ENCODE results near the gene TNFAIP8L3.

The TNFAIP8L3 gene

DNA sequence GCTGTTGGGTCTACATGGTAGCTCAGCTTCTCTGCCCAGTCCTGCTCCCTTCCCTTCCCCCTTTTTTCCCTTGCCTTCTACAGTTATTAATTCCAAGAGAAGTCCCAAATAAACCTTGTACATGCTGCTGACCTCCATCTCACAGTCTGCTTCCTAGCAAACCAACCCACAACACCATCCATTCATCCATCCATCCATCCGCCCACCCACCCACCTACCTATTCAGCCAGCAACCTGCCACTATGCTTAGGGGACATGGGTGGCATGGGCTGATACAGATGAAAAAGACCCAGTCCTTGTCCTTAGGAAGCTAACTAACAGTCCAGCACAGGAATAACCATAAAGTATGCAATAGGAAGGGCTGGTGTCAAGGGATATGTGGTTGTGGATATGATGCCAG, 5.7 kb downstream of the TNFAIP8L3 start:
- DNase-seq, result no peak

DNA sequence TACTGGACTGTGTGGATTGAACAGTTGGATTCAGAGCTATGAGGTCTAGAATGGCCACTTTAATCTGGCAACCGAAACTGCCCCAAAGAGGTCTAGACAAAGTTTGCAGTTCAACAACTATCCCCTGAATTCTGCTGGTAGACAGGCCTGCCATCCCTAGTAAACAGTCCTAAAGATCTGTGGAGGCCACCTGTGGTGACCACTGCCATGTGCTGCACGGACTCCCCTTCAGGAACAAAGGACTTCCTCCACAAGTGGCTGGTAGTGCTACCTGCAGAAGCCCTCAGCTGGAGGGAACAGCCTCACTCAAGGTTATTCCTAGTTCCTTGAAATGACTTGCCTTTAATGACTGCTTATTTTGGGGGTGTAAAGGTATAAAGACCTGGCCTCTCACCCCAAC, 6.1 kb downstream of the TNFAIP8L3 start:
- DNase-seq, result no peak

DNA sequence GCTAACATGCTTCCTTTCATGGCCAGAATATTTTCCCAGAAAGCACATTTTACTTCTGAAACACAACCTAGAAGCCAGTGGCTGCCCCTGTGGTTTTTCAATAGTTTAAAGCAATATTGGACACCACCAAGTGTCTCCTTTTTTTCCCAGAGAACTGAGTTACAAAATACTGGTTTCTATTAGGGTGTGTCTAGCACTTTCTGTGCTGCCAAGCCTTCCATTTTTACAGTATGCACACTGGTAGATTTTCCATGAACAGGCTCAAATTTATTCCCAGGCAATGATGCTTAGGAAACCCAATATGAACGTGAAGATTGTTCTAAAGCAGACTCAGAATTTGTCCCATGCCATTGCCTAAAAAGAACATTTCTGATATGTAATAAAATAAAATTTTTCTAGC, 7.2 kb downstream of the TNFAIP8L3 start:
- no peak for DNase-seq

DNA sequence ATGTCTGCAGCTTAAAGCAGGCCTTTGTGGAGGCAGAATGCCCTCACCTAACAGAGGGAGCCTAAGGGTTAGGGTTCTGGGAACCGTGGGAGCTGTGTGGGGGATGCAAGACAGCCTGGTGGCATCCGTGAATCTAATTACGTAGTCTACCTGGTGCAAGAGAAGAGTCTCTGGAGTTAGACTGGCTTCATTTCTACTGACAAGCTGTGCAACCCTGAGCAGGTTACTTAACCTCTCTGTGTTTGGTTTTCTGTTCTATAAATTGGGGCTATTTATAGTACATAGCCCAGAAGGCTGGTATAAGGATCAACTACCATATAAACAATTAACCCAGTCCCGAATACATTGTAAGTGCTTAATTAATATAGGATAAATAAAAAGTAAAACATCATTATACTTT, 8.3 kb downstream of the TNFAIP8L3 start:
- no peak for DNase-seq

DNA sequence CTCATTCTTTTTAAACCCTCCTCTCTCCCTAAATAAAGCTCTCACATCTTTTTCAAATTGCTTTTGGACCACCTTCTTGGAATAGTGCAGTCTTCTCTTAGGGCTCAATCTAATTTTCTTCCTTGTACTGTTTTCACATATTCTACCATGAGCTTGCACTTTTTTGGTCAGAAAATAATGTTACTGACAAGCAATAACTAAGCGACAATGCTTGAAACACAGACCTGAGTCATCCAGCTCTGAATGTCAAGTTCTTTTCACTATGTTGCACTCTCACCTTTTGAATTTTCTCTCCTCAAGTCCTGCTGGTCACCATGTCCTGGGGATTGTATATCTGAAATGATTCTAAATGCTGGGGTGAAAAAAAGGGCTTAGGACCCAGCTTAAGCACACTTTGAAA, 8.9 kb downstream of the TNFAIP8L3 start:
- no peak for DNase-seq

DNA sequence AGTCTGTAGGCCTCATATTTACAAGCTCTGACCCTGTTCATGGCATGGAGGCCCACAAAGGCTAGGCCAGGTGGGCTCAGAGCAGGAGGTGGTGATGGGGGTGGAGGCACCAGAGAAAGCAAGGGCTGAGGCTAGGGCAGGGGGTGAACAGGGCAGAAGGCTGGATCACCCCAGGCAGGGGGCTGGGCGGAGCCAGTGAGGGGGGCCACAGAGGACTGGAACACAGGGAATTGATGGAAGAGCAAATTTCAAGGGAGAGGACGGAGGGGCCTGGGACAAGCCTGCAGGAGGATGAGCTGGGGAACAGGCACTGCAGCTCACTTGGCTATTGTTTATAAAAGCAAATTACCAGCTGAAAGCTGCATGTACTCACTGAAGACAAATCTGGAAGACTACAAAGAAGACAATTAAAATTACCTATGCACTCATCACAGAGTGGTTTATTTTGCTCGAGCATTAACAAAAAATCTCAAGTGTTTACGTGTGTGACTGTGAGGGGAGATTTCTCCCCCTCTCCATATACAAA, 11.0 kb downstream of the TNFAIP8L3 start:
- DNase-seq, result no peak

DNA sequence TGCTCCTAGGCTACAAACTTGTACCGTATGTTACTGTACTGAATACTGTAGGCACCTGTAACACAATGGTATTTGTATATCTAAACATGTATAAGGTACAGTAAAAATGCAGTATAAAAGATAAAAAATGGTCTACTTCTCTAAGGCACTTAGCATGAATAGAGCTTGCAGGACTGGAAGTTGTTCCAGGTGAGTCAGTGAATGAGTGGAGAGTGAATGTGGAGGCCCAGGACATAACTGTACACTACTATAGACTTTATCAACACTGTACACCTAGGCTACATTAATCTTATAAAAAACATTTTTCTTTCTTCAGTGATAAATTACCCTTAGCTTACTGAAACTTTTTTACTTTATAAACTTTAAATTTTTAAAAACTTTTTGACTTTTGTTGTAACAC, 12.5 kb downstream of the TNFAIP8L3 start:
- DNase-seq, result no peak

DNA sequence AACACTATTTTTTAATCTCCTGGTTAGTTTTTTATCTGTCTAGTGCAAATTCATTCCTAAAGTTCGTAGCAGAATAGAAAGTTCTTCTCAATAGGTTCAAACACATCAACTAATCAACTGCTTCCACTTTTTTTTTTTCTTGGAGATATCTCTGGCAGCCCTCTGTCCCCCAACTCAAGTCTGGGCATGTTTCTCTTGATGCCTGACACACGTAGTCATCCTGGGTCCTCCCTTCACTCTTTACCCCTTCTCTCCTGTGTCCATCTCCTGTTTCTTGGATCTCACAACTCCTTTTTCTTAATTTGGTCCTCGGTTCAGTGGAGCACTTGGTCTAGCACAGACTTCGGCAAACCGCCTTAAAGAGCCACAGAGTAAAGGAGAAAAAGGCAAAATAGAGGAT, 14.4 kb downstream of the TNFAIP8L3 start:
- DNase-seq, result no peak

DNA sequence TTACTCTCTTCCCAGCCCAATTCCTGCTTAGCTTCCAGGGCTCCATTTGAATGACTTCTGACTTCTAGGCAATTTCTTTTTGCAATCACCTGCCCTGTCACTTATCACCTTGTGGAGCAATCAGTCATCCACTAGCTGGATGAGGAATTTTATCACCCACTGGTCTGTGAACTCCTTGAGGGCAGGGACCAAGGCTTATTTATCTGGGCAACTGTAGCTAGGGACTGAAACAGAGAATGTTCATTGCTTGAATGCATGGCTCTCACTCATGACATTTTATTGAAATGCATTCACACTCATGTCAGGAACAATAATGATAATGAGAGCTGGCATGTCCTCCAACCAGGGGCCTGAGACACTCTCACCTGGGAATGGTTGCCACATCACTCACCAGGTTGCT, 15.5 kb downstream of the TNFAIP8L3 start:
- no peak for DNase-seq

DNA sequence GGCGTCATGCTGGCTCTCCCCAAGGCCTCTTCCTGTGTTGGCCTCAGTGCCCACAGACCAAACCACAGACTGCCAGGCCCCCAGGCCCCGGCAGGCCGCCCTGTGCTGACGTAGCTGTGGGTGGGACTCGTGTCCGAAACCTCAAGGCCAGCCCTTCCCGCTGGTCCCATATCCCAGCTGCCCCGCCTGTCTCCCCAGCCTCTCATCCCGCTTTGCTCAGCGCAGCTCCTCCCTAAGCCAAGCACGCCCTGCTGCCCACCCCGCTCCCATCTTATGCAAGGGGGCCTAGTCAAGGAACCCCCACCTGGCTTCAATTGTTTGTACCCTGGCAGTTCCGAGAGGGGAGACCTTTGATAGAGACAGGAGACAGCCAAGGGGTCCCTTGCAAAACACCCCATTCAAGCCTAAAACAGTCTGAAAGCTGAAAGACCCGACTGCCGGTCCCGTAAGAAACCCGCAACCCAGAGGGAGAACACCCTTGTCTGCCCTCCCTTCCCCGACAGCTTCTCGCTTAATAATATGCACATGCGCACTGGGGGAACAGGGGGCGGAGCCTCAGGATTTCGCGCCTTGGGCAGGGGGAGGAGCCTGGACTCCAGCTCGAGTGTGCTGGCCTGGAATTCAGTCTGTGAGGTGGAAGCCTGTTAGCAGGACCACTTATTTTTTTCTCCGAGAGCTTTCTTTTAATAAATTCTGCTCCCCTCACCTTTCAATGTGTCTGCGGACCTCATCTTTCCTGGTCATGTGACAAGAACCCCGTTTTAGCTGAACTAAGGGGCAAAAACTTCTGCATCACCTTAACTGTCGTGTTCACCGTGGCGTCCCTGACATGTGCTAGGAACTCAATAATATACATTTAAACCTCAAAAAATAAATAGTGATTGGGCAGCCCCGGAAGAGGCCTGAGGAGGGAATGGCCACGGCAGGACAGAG, 17.2 kb downstream of the TNFAIP8L3 start:
- DNase-seq, result peak; percentile 93

DNA sequence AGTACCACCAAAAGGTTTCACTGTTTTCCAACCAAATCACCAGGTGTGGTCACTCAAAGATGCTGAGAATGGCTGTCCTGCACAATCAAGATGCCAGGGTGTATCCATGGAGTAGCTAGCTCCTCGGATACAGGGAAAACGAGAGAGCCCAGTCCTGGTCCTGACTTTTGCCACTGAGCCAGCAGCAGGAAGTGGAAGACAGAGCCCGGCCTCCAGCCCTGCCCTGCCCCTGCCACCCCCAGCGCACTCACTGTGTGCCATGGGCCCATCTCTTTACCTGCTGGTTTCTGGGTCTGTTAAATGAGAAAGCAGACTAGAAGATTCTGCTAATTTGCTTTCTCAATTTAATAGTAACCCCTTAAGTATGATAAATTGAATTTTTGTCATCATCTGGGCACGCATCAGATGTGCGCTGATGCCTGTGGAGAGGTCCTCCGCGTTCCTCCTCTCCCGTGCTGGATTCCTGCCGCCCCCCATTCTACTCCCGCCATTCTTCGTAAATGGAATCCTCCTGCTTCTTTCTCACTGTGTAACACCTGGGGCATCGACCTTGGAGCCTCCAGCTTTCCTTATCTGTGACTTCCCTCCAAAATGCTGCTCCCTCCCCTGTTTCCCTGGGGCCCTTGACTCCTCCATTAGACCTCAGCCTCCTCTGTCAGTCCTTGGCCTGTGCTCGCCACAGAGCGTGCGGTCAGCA, 18.0 kb downstream of the TNFAIP8L3 start:
- DNase-seq, result no peak

DNA sequence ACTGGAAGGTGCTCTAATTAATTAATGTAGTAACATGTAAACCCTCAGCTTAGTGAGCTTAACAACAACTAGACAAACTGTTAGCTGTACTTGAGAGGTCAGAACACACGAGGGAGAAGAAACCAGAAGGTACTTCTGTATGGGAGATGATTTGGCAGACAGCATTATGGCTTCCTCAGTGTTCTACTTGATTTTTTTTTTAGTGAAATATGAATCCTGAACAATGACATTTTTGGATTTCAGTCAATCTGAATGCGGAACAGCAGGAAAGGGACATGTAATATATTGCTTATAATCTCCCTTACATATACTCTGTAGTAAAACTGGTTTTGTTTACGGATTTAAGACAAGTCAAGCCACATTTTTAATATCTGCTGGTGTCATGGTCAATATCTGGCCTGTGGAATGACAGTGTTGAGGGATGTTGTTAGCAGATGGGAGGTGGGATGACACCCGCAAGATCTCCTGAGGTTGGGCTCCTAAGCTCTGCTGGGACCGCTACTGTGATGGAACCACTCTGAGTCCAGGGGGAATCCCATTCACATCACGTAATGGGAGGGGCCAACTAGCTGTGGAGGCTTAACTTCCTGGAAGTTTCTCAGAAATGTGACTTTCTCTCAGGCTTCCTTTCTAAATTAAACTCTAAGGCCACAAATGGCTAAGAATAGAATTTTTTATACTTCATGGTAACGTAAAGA, 18.7 kb downstream of the TNFAIP8L3 start:
- no peak for DNase-seq

DNA sequence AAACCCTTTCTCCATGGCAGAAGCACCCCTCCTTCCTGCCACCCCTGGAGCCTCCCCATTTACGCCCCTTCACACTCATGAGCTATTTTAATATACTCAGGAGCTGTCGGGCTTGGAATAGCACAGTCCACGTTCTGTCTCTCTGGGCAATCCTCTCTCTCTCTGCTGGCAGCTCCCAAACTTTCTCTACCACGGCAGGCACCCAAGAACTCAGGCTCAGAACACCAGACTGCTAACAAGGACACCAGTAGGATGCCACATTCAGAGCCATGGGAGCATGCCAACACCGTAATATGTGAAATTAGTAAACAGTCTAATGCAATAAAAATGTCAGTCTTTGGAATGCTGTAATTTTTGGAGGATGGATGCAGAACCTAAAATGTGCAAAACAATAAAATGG, 19.3 kb downstream of the TNFAIP8L3 start:
- DNase-seq, result no peak

DNA sequence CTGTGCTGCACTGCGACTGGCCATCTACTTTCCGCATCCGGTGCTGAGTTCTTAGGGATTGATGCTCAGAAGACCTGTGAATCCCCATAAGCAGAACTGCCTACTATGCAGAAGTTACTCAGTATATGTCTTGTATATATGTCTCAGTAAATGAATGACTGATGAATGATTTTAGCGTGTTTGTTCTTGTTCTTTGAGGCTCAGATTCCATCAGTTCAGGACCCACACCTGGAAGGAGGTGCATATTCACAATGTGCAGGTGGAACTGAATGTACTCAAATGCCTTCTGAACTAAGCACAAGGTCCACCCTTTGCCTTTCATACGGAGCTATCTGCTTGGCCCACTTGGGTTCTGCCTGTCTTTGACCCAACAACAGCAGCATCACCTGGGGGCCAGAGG, 19.8 kb downstream of the TNFAIP8L3 start:
- DNase-seq, result no peak

DNA sequence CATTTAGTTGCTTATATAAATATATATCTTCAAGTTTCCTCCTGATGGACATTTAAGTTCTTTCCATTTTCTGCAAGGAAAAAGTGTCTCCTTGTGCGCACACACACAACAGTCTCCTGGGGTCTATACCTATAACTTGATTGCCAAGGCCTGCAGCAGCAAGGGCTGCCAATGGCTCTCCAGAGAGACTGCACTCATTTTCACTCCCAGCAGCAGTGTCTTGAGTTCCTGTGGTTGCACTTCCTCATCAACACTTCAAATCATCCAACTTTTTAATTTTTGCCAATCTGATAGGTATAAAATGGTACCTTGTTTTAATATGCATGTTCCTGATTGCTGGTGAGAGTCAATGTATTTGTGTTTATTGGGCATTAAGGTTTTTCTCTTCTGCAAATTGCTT, 23.1 kb downstream of the TNFAIP8L3 start:
- no peak for DNase-seq

DNA sequence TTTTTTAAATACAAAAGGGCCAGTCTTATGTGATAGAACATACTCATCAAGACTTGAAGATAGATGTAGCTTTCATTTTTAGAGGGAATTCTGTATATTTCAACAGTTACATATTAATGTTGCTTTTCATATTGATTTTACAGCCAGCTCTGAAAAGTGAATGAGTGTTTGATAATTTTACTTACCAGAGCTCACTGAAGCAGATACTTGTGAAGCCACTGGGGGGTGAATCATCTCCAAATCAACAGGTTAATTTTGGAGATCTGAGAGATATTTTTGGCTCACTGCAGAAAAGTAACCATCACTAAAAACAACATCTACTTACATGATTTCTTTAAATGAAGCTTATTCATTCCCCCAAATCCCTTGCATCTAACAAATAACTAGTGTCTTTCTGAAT, 24.7 kb downstream of the TNFAIP8L3 start:
- no peak for DNase-seq

DNA sequence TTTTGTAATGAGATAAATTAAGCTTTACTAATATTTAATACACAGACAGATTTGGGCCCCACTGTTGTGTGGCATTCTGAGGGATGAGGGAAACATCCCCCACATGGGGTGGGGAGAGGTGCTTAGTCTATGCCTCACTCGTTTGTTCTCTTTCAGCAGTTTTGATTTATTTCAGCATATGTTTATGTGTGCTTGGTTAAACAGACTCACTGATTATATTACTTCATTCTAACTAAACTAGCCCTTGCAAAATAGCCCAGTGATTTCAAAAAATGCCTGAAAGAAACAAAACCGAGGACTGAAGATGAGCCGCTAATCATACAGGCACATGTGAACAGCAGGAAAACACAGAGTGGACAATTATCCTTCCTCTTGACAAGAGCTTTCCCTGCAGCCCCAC, 27.2 kb downstream of the TNFAIP8L3 start:
- DNase-seq, result no peak

DNA sequence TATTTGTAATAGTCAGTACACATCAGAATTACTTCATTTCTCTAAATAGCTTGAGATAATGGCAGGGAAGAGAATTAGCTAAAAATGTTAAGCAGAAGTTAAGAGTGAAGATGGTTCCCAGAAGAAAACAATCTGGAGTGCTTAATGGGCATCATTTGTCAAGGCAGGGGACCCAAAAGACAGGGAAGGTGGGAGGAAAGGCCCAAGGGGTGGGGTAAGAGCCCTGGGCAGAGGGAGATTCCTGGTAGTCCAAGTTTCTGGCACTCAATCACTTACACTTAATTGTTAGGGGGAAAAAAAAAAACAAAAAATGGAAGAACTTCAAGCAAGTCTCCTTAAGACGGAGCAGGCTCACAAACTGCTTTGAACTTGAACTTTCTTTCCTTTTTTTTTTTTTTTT, 28.9 kb downstream of the TNFAIP8L3 start:
- no peak for DNase-seq

DNA sequence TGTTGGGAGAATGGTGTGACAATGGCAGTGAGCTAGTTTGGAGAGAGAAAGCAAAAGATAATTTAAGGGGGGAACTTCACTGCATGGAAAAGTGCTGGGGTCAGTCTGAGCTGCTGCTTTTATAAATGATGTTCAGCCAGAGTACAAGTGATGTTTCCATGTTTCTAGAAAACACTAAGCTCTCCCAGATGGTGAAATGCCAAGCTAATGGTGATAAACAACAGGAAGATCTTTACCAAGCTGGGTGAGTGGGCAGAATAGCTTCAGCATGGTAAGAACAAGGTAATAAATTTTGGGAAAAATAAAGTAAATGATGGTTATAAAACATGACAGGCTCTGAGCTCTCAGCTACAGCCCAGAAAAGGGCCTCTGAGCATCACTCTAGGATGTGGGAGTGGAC, 29.4 kb downstream of the TNFAIP8L3 start:
- DNase-seq, result no peak

DNA sequence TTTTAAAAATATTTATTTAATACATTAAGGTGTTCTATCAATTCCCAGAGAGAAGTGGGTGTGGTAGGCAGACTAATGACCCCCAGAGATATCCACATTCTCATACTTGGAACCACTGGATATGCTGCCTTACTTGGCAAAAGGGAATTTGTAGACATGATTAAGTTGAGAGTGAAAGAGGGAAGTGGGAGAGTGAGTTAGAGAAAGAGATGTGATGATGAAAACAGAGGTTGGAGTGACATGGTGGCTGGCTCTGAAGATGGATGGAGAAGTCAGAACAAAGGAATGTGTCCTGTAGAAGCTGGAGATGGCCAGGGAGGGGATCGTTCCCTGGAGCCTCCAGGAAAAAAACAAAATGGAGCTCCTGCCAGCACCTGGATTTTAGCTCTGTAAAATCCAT, 32.0 kb downstream of the TNFAIP8L3 start:
- no peak for DNase-seq

DNA sequence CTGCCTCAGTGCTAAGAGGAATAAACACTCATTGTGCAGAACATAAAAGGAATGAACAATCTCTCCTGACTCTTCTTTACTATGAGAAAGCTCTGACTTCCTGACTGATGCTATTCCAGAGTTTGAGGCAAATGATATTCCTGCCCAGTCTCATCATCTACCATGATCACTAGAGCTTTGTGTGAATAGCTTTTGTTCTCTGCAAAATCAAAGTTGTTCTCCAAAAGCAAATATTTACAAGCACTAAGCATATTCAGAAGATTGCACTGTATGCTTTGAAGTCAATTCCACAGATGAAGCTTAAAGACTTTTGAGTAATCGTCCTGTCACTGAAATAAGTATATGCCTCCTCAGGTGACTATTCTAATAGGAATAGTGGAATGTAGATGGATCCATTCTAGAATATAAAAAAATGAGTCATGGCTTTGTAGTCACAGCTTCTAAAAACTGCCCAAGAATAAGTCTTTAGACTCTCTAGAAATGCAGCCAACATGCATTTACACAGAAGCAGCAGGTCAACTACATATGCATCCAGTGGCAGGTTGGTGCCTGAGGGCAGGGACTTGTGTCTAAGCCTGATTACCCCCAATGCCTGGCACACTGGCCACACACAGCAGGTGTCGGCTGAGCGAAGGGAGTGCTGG, 34.6 kb downstream of the TNFAIP8L3 start:
- no peak for DNase-seq

DNA sequence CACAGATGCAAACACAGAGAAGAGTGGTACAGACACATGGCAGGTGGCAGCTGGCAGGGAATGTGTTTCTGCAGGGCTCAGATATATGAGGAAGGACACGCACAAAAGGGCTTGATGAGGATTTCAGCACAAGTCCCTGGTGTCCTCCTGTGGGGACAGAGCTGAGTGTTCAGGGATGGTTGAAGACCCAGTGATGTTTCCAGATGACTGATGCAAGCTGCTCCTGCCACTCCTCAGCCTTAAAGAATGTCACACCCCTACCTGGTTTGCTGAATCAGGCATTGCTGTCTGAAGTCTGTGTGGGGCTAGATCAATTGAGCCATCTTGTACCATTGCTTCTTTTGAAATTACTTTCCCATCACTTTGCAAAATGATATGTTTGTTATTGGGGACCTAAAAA, 40.2 kb downstream of the TNFAIP8L3 start:
- no peak for DNase-seq

DNA sequence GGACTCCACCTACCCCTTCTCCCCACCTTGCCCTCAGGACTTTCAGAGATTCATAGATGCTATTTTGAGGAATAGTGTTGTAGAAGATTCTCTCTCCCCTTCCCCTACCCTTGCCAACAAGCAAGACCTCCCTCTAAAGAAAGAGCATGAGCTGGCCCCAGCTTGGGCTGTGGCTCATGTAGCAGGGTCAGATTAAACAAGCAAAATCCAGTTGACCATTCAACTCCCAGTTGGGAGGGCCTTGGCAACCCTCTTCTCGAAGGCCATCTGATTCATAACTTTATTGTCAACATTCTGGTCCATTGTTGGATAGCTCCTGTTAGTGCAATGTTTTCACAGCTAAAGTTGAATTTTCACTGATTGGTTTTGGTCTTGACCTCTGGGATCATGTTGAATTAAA, 41.1 kb downstream of the TNFAIP8L3 start:
- DNase-seq, result no peak
